ENCODE measurements around the gene HOXB3. TPM values are rescaled to one million over a fixed set of nuclear protein-coding genes. Genes with fewer than 3 reads are reported as not detected.

Gene HOXB3
- polyA plus RNA-seq, 1 donor from 2014 or later, result not detected

DNA sequence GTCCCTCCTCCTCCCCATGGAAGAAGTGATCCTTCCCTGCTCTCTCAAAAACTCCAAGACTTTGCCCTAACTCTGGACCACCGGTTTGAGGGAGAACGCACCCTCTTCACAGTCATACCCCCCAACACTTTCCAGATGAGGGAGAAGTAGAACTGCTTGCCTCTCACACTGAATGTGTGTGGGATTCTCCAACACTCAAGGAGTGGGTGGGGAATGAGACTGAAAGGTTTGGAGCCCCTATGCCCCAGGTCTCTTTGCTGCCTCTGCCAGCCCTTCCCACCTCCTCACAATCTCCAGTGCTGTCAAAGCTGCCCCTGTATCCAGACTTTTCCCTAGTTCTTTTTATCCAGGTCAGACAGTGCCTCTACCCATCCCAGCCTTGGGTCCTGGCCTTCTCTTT lies 23.3 kb downstream of the HOXB3 start:
- Histone ChIP-seq H3K27me3 (ENCODE audit: insufficient read depth, low read depth, low read length) (peaks cover 99% of the 10 kb centered on the region), H3K9me2 (ENCODE audit: insufficient read depth, low read length) (no peaks in the 10 kb centered on the region), H3F3A (ENCODE audit: insufficient read depth, low read length, poor library complexity, severe bottlenecking) (no peaks in the 10 kb centered on the region), H3K9me3 (ENCODE audit: low read length) (no peaks in the 10 kb centered on the region), H3K27ac (ENCODE audit: low read length) (no peak overlapping the region), H4K20me1 (ENCODE audit: insufficient read depth) (no peaks in the 10 kb centered on the region), H2AFZ (ENCODE audit: low read depth, low read length) (no peak overlapping the region), H3K4me3 (ENCODE audit: low read length) (no peak overlapping the region), H3K79me2 (replicated peaks; ENCODE audit: insufficient read depth, low read length) (no peaks in the 10 kb centered on the region), H3K36me3 (ENCODE audit: insufficient read depth, low read length) (no peaks in the 10 kb centered on the region), H3K4me2 (ENCODE audit: low read length) (no peak overlapping the region), H3K9ac (ENCODE audit: low read length) (no peak overlapping the region)
- TF ChIP-seq TAF1 (IDR thresholded peaks at IDR 0.05; ENCODE audit: low read depth), result no peak
- TF ChIP-seq, protein P1, sequence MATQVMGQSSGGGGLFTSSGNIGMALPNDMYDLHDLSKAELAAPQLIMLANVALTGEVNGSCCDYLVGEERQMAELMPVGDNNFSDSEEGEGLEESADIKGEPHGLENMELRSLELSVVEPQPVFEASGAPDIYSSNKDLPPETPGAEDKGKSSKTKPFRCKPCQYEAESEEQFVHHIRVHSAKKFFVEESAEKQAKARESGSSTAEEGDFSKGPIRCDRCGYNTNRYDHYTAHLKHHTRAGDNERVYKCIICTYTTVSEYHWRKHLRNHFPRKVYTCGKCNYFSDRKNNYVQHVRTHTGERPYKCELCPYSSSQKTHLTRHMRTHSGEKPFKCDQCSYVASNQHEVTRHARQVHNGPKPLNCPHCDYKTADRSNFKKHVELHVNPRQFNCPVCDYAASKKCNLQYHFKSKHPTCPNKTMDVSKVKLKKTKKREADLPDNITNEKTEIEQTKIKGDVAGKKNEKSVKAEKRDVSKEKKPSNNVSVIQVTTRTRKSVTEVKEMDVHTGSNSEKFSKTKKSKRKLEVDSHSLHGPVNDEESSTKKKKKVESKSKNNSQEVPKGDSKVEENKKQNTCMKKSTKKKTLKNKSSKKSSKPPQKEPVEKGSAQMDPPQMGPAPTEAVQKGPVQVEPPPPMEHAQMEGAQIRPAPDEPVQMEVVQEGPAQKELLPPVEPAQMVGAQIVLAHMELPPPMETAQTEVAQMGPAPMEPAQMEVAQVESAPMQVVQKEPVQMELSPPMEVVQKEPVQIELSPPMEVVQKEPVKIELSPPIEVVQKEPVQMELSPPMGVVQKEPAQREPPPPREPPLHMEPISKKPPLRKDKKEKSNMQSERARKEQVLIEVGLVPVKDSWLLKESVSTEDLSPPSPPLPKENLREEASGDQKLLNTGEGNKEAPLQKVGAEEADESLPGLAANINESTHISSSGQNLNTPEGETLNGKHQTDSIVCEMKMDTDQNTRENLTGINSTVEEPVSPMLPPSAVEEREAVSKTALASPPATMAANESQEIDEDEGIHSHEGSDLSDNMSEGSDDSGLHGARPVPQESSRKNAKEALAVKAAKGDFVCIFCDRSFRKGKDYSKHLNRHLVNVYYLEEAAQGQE (IDR thresholded peaks at IDR 0.05; ENCODE audit: borderline replicate concordance), result no peak
- TF ChIP-seq, protein P2, sequence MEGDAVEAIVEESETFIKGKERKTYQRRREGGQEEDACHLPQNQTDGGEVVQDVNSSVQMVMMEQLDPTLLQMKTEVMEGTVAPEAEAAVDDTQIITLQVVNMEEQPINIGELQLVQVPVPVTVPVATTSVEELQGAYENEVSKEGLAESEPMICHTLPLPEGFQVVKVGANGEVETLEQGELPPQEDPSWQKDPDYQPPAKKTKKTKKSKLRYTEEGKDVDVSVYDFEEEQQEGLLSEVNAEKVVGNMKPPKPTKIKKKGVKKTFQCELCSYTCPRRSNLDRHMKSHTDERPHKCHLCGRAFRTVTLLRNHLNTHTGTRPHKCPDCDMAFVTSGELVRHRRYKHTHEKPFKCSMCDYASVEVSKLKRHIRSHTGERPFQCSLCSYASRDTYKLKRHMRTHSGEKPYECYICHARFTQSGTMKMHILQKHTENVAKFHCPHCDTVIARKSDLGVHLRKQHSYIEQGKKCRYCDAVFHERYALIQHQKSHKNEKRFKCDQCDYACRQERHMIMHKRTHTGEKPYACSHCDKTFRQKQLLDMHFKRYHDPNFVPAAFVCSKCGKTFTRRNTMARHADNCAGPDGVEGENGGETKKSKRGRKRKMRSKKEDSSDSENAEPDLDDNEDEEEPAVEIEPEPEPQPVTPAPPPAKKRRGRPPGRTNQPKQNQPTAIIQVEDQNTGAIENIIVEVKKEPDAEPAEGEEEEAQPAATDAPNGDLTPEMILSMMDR (IDR thresholded peaks at IDR 0.05; ENCODE audit: poor library complexity, severe bottlenecking), result no peak
- TF ChIP-seq POLR2AphosphoS5 (IDR thresholded peaks at IDR 0.05), result no peak
- TF ChIP-seq EP300 (conservative IDR thresholded peaks at IDR 0.05; ENCODE audit: poor library complexity, severe bottlenecking), result no peak
- TF ChIP-seq RAD21 (conservative IDR thresholded peaks at IDR 0.05), result no peak
- TF ChIP-seq MXI1 (conservative IDR thresholded peaks at IDR 0.05; ENCODE audit: poor library complexity, severe bottlenecking), result no peak
- TF ChIP-seq SMC3 (conservative IDR thresholded peaks at IDR 0.05; ENCODE audit: poor library complexity), result no peak
- no peak for TF ChIP-seq EZH2 (IDR thresholded peaks at IDR 0.05; ENCODE audit: borderline replicate concordance, insufficient read depth, low read length, poor library complexity, severe bottlenecking)

DNA sequence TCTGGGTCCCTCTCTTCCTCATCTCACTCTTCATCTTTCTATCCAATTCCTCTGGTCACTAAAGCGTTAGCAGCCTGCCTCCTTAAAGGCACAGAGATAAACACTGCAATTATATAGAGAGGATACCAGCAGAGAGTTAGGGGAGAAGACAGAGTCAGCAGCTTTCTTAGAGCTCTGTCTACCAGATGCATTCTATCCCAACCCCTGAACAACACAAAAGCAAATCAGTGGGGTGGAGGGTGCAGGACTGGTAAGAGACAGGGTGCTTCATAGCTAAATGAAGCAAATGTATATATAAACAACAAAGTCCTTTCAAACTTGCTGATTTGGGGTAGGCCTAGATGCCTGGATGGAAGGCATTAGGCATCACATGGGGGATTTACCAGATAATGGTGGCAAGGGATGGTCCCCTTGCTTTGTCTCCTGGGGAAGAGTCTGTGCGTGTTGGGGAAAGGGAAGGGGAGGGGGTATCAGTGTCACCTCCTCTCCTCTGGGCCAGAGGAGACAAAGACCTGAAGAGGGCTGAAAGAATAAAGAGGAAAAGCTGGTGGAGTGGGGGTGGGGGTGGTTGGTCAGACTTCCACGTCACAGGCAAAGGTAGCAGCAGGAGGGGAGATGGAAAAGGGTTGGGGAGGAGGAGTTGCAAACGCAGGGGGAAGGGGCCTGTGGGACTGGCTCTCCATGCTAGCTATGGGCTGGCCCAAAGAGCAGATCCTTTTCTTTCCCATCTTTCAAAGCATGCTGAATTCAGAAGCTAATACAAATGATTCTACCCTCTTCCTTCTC lies 23.9 kb downstream of the HOXB3 start:
- no peaks in the 10 kb centered on the region for H3F3A ChIP-seq (ENCODE audit: insufficient read depth, low read length, poor library complexity, severe bottlenecking)
- H3K27ac ChIP-seq (ENCODE audit: low read length), result no peak overlapping the region
- H3K4me2 ChIP-seq (ENCODE audit: low read length), result no peak overlapping the region
- H3K9me2 ChIP-seq (ENCODE audit: insufficient read depth, low read length), result no peaks in the 10 kb centered on the region
- H3K9ac ChIP-seq (ENCODE audit: low read length), result no peak overlapping the region
- no peaks in the 10 kb centered on the region for H4K20me1 ChIP-seq (ENCODE audit: insufficient read depth)
- TF ChIP-seq, protein P1 (IDR thresholded peaks at IDR 0.05; ENCODE audit: borderline replicate concordance), result no peak
- TF ChIP-seq EP300 (conservative IDR thresholded peaks at IDR 0.05; ENCODE audit: poor library complexity, severe bottlenecking) (no peak), RAD21 (conservative IDR thresholded peaks at IDR 0.05) (no peak), TAF1 (IDR thresholded peaks at IDR 0.05; ENCODE audit: low read depth) (no peak), EZH2 (IDR thresholded peaks at IDR 0.05; ENCODE audit: borderline replicate concordance, insufficient read depth, low read length, poor library complexity, severe bottlenecking) (no peak), SMC3 (conservative IDR thresholded peaks at IDR 0.05; ENCODE audit: poor library complexity) (no peak), MXI1 (conservative IDR thresholded peaks at IDR 0.05; ENCODE audit: poor library complexity, severe bottlenecking) (no peak), POLR2AphosphoS5 (IDR thresholded peaks at IDR 0.05) (no peak)
- TF ChIP-seq, protein P2 (IDR thresholded peaks at IDR 0.05; ENCODE audit: poor library complexity, severe bottlenecking), result no peak
- no peak overlapping the region for H2AFZ ChIP-seq (ENCODE audit: low read depth, low read length)
- no peak overlapping the region for H3K4me3 ChIP-seq (ENCODE audit: low read length)
- no peaks in the 10 kb centered on the region for H3K79me2 ChIP-seq (replicated peaks; ENCODE audit: insufficient read depth, low read length)
- H3K9me3 ChIP-seq (ENCODE audit: low read length), result no peaks in the 10 kb centered on the region
- H3K36me3 ChIP-seq (ENCODE audit: insufficient read depth, low read length), result no peaks in the 10 kb centered on the region
- peaks cover 99% of the 10 kb centered on the region for H3K27me3 ChIP-seq (ENCODE audit: insufficient read depth, low read depth, low read length)

All from neural cell (in vitro differentiated cells).